MM.1S (cell line): Measurements from ENCODE around the gene HEPACAM.

Experiments used
- EZH2phosphoT487 ChIP-seq: fragments of 300-600 bp; sonication (generic); IDR thresholded peaks from 2 replicates; pipeline ENCODE4 v1.6.1; 2018; ENCODE audit warnings: antibody characterized with exemption, low read length
- TF ChIP-seq, protein P1 (sequence below): fragments of 300-600 bp; sonication (generic); IDR thresholded peaks from 2 replicates; pipeline ENCODE4 v1.5.1; 2016; ENCODE audit warnings: antibody characterized with exemption, low read length, mixed read lengths

GRCh38 chr11:124900464-124900863 lies 35.4 kb downstream of the HEPACAM start:
- no peak for TF ChIP-seq EZH2phosphoT487
- TF ChIP-seq, protein P1, sequence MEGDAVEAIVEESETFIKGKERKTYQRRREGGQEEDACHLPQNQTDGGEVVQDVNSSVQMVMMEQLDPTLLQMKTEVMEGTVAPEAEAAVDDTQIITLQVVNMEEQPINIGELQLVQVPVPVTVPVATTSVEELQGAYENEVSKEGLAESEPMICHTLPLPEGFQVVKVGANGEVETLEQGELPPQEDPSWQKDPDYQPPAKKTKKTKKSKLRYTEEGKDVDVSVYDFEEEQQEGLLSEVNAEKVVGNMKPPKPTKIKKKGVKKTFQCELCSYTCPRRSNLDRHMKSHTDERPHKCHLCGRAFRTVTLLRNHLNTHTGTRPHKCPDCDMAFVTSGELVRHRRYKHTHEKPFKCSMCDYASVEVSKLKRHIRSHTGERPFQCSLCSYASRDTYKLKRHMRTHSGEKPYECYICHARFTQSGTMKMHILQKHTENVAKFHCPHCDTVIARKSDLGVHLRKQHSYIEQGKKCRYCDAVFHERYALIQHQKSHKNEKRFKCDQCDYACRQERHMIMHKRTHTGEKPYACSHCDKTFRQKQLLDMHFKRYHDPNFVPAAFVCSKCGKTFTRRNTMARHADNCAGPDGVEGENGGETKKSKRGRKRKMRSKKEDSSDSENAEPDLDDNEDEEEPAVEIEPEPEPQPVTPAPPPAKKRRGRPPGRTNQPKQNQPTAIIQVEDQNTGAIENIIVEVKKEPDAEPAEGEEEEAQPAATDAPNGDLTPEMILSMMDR: no peak
